Adrenal gland (tissue), 12 donors: ENCODE data around the gene PSME4. TPM values are rescaled to one million over a fixed set of nuclear protein-coding genes. Genes with fewer than 3 reads are reported as not detected.

ENCODE experiments used
- DNase-seq, 7 donors: peaks; one replicate each; pipeline ENCODE4 v3.0.0-alpha.2; 2019 to 2020
- H3K27ac ChIP-seq, 5 donors: fragments of 200-600 bp; sonication (generic) in 4 of 5; 1 replicate in 3 of 5; 2 replicates in 2 of 5; pipeline versions ENCODE4 v1.5.1 to v1.8.0; 2016 to 2020; ENCODE audit warnings: mild to moderate bottlenecking in 1 of 5
- H3K27me3 ChIP-seq: fragments of 200-600 bp; 2 replicates; pipeline ENCODE4 v1.8.0; 2021
- H3K36me3 ChIP-seq, 2 donors: fragments of 200-600 bp; replicated peaks in 1 of 2; 1 replicate in 1 of 2; 2 replicates in 1 of 2; pipeline versions ENCODE4 v1.5.1 to v1.8.0; 2018 to 2022
- H3K4me1 ChIP-seq, 2 donors: fragments of 200-600 bp; replicated peaks in 1 of 2; 1 replicate in 1 of 2; 2 replicates in 1 of 2; pipeline versions ENCODE4 v1.5.1 to v1.8.0; 2018 to 2021
- H3K4me3 ChIP-seq, 4 donors: fragments of 200-600 bp; sonication (generic) in 3 of 4; one replicate each; pipeline ENCODE4 v1.5.1; 2016 to 2018
- H3K9me3 ChIP-seq, 3 donors: fragments of 200-600 bp; sonication (generic) in 1 of 3; replicated peaks in 1 of 3; 1 replicate in 2 of 3; 2 replicates in 1 of 3; pipeline versions ENCODE4 v1.5.1 to v1.8.0; 2016 to 2021
- CTCF ChIP-seq, 6 experiments: fragments of 450-650 bp in 4 of 6; fragments of 200-600 bp in 2 of 6; sonication (generic) in 1 of 6; IDR thresholded peaks; 1 replicate in 5 of 6; 2 replicates in 1 of 6; pipeline versions ENCODE4 v1.5.1 to v1.8.0; 2016 to 2021; ENCODE audit warnings: antibody characterized with exemption in 6 of 6, mild to moderate bottlenecking in 2 of 6, moderate library complexity in 1 of 6
- POLR2A ChIP-seq, 2 donors: fragments of 450-650 bp; IDR thresholded peaks; one replicate each; pipeline ENCODE4 v1.6.1; 2017; ENCODE audit warnings: antibody characterized with exemption in 2 of 2, mild to moderate bottlenecking in 2 of 2, moderate library complexity in 1 of 2
- WGBS, 4 donors: extraction: QIAGEN DNeasy Blood & Tissue Kit in 2 of 4; methylation state at CpG; one replicate each; pipeline versions ENCODE4 v1.1.5 to v1.1.7; 2013 to 2017; 5-methylcytosine and 5-hydroxymethylcytosine counted together
- intact Hi-C, 2 donors: fragments of 100-400 bp; cut with DNase I; formaldehyde crosslinking; loops; one replicate each; pipeline versions ENCODE4 v1.14.1 to v1.15.0; 2022 to 2023
- polyA plus RNA-seq, 3 donors: library from polyadenylated mRNA; stranded (reverse); fragments of 200-250 nt in 2 of 3; fragments of 350-450 nt in 1 of 3; fragmentation: Illumina TruSeq in 1 of 3; extraction: RNeasy Lipid Tissue Mini Kit (QIAGEN cat#74804) in 1 of 3; gene quantifications; one replicate each; pipeline ENCODE4 v1.2.3, GENCODE V29; 2013 to 2014
- total RNA-seq, 9 donors: library from RNA; depleted of rRNA in 4 of 9; stranded (reverse); fragments of >200 nt in 4 of 9; fragments of 120-200 nt in 1 of 9; fragmentation: NEBNext Ultra II Directional in 1 of 9; extraction: Animal tissue kit (Norgen Biotek cat#: 25700) in 1 of 9; gene quantifications; one replicate each; pipeline versions ENCODE4 v1.1.0 to v1.2.4, GENCODE V29; 2013 to 2023
- donor health status: healthy with polysubstance abuse.
- donor health status: Bipolar disorder and iron deficiency.
- donor health status: DM: yes; HTN: yes; CAD: no.
- donor health status: DM: no; HTN: no; CAD: no.
- donor health status: DM: no; HTN: no; CAD: no.
- donor health status: DM: yes; HTN: yes; CAD: no.

Gene PSME4
- total and polyA plus RNA-seq, 12 donors: 23.9 to 54.9 (median 41.9) TPM

DNA sequence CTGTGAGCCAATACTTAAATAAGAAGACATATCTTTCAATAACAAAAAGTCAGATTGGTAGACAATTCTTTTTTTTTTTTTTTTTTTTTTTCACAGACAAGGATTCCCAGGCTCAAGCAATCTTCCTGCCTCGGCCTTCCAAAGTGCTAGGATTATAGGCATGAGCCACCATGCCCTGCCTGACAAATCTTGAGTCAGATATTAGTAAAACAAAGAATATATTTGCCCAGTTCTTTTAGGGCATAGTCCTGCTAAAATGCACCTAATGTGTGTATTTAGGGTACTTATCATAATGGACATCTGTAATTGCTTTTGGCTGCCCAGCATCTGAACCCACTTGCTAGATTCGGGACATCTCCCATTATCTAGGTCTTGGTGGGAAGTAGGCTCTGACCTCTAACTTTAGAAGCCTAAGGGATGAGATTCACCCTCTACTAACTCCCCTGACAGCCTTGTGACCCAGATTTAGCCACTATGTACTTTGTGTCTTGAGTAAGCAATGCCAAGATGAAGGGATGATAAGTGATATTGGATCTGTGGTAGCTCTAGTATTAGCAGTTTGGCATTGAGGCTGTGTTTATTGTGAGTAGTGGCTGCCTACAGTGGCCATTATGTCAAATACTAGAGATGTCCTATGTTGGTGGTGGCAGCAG, 18.5 kb upstream of the PSME4 start:
- TF ChIP-seq POLR2A (IDR thresholded peaks at IDR 0.05): no peak
- TF ChIP-seq CTCF (IDR thresholded peaks at IDR 0.05): no peak

GRCh38 chr2:53987336-53987921, 16.6 kb upstream of the PSME4 start:
- intact Hi-C loops: no loop called here
- Histone ChIP-seq H3K27ac (peak overlapping the region in 2 of 5 donors; percentile 35 to 67), H3K27me3 (no peaks in the 10 kb centered on the region), H3K4me1 (peaks cover 0 to 17% of the 10 kb centered on the region in 2 donors), H3K9me3 (no peaks in the 10 kb centered on the region), H3K4me3 (no peak overlapping the region), H3K36me3 (peaks cover 0 to under 1% of the 10 kb centered on the region in 2 donors)
- TF ChIP-seq POLR2A (IDR thresholded peaks at IDR 0.05): no peak
- no peak for TF ChIP-seq CTCF (IDR thresholded peaks at IDR 0.05)
- WGBS, 4 donors: 16 to 26% (median 20%) methylated on average over 1 of the region's 1 CpG
- peak in 2 of 7 donors; percentile 17 to 35 for DNase-seq

More for the DNA sequence above, 18.5 kb upstream of the PSME4 start:
- H3K4me3 ChIP-seq: no peak overlapping the region
- no peaks in the 10 kb centered on the region for H3K27me3 ChIP-seq
- H3K36me3 ChIP-seq: no peaks in the 10 kb centered on the region
- WGBS, 4 donors: 86 to 91% (median 87%) methylated on average over 2 of the region's 2 CpGs
- no peak for DNase-seq
- no peak overlapping the region for H3K27ac ChIP-seq
- H3K9me3 ChIP-seq: no peaks in the 10 kb centered on the region
- peaks cover 0 to 17% of the 10 kb centered on the region in 2 donors for H3K4me1 ChIP-seq
- intact Hi-C loops: no loop called here

DNA sequence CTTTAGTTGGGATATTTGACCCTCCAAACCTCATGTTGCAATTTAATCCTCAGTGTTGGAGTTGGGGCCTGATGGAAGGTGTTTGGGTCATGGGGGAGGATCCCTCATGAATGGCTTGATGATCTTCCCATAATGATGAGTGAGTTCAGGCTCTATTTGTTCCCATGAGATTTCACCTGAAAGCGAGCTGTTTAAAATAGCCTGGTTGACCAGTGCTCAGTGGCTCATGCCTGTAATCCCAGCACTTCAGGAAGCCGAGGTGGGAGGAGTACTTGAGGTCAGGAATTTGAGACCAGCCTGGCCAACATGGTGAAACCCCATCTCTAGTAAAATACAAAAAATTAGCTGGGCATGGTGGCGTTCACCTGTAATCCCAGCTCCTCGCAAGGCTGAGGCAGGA, 14.9 kb upstream of the PSME4 start:
- Histone ChIP-seq H3K27me3 (no peaks in the 10 kb centered on the region), H3K4me1 (peaks cover 0 to 17% of the 10 kb centered on the region in 2 donors), H3K36me3 (peaks cover 0 to 8% of the 10 kb centered on the region in 2 donors), H3K4me3 (no peak overlapping the region), H3K27ac (no peak overlapping the region), H3K9me3 (no peaks in the 10 kb centered on the region)
- TF ChIP-seq POLR2A (IDR thresholded peaks at IDR 0.05): no peak
- no peak for TF ChIP-seq CTCF (IDR thresholded peaks at IDR 0.05)
- no peak for DNase-seq
- intact Hi-C loops: no loop called here
- 94 to 99% (median 98%) methylated on average over 4 of the region's 4 CpGs for WGBS, 4 donors

DNA sequence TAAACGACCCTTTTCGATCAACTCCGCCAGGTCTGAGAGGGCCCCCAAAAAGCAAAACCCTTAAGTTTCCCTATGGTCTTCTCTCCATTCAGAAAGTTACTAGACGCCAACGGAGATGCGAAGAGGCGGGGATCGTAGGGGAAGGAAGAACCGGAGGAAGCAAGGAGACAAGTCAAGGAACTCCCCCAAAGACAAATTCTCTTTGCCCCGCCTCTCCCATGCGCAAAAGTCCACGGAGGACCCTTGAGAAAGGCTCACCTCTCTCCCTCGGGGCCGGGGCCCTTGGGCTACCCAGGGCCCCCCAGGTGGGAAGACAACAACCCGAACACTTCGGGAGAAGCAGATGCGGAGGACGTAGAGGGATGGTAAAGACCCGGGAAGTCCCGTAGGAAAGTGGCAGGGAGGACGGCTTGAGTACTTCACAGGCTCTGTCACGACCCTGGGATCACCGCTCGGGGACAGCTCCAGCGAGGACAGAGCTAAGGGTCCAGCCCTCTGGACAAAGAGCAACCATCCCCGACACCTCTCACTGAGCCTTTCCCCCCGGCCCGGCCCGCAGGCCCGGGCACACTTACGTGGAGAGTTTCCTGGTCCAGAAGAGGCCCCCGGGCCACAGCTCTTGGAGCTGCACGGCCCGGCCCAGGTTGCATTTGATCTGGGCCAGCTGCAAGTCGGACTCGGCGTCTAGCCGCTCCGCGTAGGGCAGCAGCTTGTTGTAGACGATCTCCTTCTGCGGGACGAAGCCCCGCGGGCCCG, 647 bp downstream of the PSME4 start:
- no peaks in the 10 kb centered on the region for H3K9me3 ChIP-seq
- peaks cover 0 to 8% of the 10 kb centered on the region in 2 donors for H3K36me3 ChIP-seq
- H3K4me1 ChIP-seq: peaks cover 23 to 38% of the 10 kb centered on the region in 2 donors
- H3K27ac ChIP-seq: peak overlapping the region; percentile 70 to 98 (median 93)
- intact Hi-C loops: loop anchor here in 1 of 2 donors (10.0 kb wide), 1 partner anchor 115 kb away; no protein-coding TSS in a partner anchor
- DNase-seq: peak; percentile 38 to 70 (median 47)
- WGBS, 4 donors: 0 to 1% (median 0%) methylated on average over 21 to 46 of the region's 46 CpGs
- H3K27me3 ChIP-seq: no peaks in the 10 kb centered on the region
- no peak for TF ChIP-seq POLR2A (IDR thresholded peaks at IDR 0.05)
- no peak for TF ChIP-seq CTCF (IDR thresholded peaks at IDR 0.05)
- peak overlapping the region; percentile 69 to 90 (median 83) for H3K4me3 ChIP-seq
